ENCODE data around the gene MSH5. TPM values are rescaled to one million over a fixed set of nuclear protein-coding genes. Genes with fewer than 3 reads are reported as not detected.

The MSH5 gene
- total RNA-seq, 2 experiments from 2014 or later: 104 to 218 TPM

- Histone ChIP-seq H3K4me3 (ENCODE audit: low read depth, low read length, poor library complexity, severe bottlenecking) (no peak overlapping the region), H3K4me1 (ENCODE audit: insufficient read depth, low read length, poor library complexity, severe bottlenecking) (no peaks in the 10 kb centered on the region), H3K36me3 (ENCODE audit: insufficient read depth, low read length) (peaks cover 74% of the 10 kb centered on the region), H3K4me2 (ENCODE audit: low read length) (no peak overlapping the region), H3K79me2 (ENCODE audit: insufficient read depth, low read depth, low read length) (no peaks in the 10 kb centered on the region), H3K27ac (ENCODE audit: low read depth, low read length, poor library complexity, severe bottlenecking) (no peak overlapping the region), H4K20me1 (ENCODE audit: insufficient read depth, low read length) (no peaks in the 10 kb centered on the region), H3K9me2 (ENCODE audit: insufficient read depth, low read length) (no peaks in the 10 kb centered on the region), H3K9me3 (ENCODE audit: low read length) (no peaks in the 10 kb centered on the region), H2AFZ (ENCODE audit: low read length) (no peak overlapping the region)
- TF ChIP-seq CTCF (conservative IDR thresholded peaks at IDR 0.05; ENCODE audit: low read length) (no peak), EZH2phosphoT487 (IDR thresholded peaks at IDR 0.05; ENCODE audit: borderline replicate concordance, low read depth, low read length) (no peak)
- intact Hi-C loops (cut with micrococcal nuclease; ENCODE audit: unreplicated experiment): no loop called here
- ChIA-PET CTCF (ENCODE audit: unreplicated experiment) (no interaction called here), POLR2A (interaction anchor here (0.5 kb wide), 1 partner anchor 317 kb away, joined by 3 read pairs; no protein-coding TSS in a partner anchor)
- no peak for DNase-seq (ENCODE audit: low spot score)
- no TSS peak for BruUV-seq (replicated peaks)
These were observed 21.0 kb downstream of the MSH5 start for GRCh38 chr6:31760790-31761189.

- no peak overlapping the region for H2AFZ ChIP-seq (ENCODE audit: low read length)
- no peaks in the 10 kb centered on the region for H3K9me2 ChIP-seq (ENCODE audit: insufficient read depth, low read length)
- no peaks in the 10 kb centered on the region for H4K20me1 ChIP-seq (ENCODE audit: insufficient read depth, low read length)
- POLR2A ChIA-PET: interaction anchor here (0.5 kb wide), 1 partner anchor 317 kb away, joined by 3 read pairs; no protein-coding TSS in a partner anchor
- intact Hi-C loops (cut with micrococcal nuclease; ENCODE audit: unreplicated experiment): no loop called here
- no peak for TF ChIP-seq CTCF (conservative IDR thresholded peaks at IDR 0.05; ENCODE audit: low read length)
- TF ChIP-seq EZH2phosphoT487 (IDR thresholded peaks at IDR 0.05; ENCODE audit: borderline replicate concordance, low read depth, low read length): no peak
- H3K9me3 ChIP-seq (ENCODE audit: low read length): no peaks in the 10 kb centered on the region
- H3K4me3 ChIP-seq (ENCODE audit: low read depth, low read length, poor library complexity, severe bottlenecking): no peak overlapping the region
- no peak for DNase-seq (ENCODE audit: low spot score)
- CTCF ChIA-PET (ENCODE audit: unreplicated experiment): no interaction called here
- no peaks in the 10 kb centered on the region for H3K79me2 ChIP-seq (ENCODE audit: insufficient read depth, low read depth, low read length)
- BruUV-seq (replicated peaks): no TSS peak
- H3K4me1 ChIP-seq (ENCODE audit: insufficient read depth, low read length, poor library complexity, severe bottlenecking): no peaks in the 10 kb centered on the region
- H3K4me2 ChIP-seq (ENCODE audit: low read length): no peak overlapping the region
- peaks cover 74% of the 10 kb centered on the region for H3K36me3 ChIP-seq (ENCODE audit: insufficient read depth, low read length)
- H3K27ac ChIP-seq (ENCODE audit: low read depth, low read length, poor library complexity, severe bottlenecking): no peak overlapping the region
These were observed 21.5 kb downstream of the MSH5 start for GRCh38 chr6:31761343-31761742.

- CTCF ChIA-PET (ENCODE audit: unreplicated experiment): no interaction called here
- intact Hi-C loops (cut with micrococcal nuclease; ENCODE audit: unreplicated experiment): no loop called here
- H3K27ac ChIP-seq (ENCODE audit: low read depth, low read length, poor library complexity, severe bottlenecking): no peak within 1 kb of the TSS
These were observed 22.6 kb downstream of the MSH5 start, which contains the start of gene SAPCD1 for GRCh38 chr6:31762356-31762755. Gene SAPCD1 (plus strand): TSS chr6:31762656. CDS start chr6:31763055, 399 bp downstream.

More at GRCh38 chr6:31762356-31762755, 22.6 kb downstream of the MSH5 start, which contains the start of gene SAPCD1:
- H3K36me3 ChIP-seq (ENCODE audit: insufficient read depth, low read length): peaks cover 76% of the 10 kb centered on the region
- DNase-seq (ENCODE audit: low spot score): no peak
- no peak for TF ChIP-seq CTCF (conservative IDR thresholded peaks at IDR 0.05; ENCODE audit: low read length)
- no peak for TF ChIP-seq EZH2phosphoT487 (IDR thresholded peaks at IDR 0.05; ENCODE audit: borderline replicate concordance, low read depth, low read length)
- no peak within 1 kb of the TSS for H2AFZ ChIP-seq (ENCODE audit: low read length)
- TSS peak; percentile 37 for BruUV-seq (replicated peaks)
- no peaks in the 10 kb centered on the region for H3K9me2 ChIP-seq (ENCODE audit: insufficient read depth, low read length)
- no peaks in the 10 kb centered on the region for H3K79me2 ChIP-seq (ENCODE audit: insufficient read depth, low read depth, low read length)
- H4K20me1 ChIP-seq (ENCODE audit: insufficient read depth, low read length): no peaks in the 10 kb centered on the region
- no peaks in the 10 kb centered on the region for H3K9me3 ChIP-seq (ENCODE audit: low read length)
- POLR2A ChIA-PET: no interaction called here
- H3K4me3 ChIP-seq (ENCODE audit: low read depth, low read length, poor library complexity, severe bottlenecking): no peak within 1 kb of the TSS
- no peaks in the 10 kb centered on the region for H3K4me1 ChIP-seq (ENCODE audit: insufficient read depth, low read length, poor library complexity, severe bottlenecking)
- no peak within 1 kb of the TSS for H3K4me2 ChIP-seq (ENCODE audit: low read length)

Data from OCI-LY7 (cell line).